ENCODE data around the gene ABO.
"Not testable (repeated sequence)": the region's sequence is repeated elsewhere in the genome, so short reads cannot be mapped to it uniquely, and the experiment has no call there.

The ABO gene

DNA sequence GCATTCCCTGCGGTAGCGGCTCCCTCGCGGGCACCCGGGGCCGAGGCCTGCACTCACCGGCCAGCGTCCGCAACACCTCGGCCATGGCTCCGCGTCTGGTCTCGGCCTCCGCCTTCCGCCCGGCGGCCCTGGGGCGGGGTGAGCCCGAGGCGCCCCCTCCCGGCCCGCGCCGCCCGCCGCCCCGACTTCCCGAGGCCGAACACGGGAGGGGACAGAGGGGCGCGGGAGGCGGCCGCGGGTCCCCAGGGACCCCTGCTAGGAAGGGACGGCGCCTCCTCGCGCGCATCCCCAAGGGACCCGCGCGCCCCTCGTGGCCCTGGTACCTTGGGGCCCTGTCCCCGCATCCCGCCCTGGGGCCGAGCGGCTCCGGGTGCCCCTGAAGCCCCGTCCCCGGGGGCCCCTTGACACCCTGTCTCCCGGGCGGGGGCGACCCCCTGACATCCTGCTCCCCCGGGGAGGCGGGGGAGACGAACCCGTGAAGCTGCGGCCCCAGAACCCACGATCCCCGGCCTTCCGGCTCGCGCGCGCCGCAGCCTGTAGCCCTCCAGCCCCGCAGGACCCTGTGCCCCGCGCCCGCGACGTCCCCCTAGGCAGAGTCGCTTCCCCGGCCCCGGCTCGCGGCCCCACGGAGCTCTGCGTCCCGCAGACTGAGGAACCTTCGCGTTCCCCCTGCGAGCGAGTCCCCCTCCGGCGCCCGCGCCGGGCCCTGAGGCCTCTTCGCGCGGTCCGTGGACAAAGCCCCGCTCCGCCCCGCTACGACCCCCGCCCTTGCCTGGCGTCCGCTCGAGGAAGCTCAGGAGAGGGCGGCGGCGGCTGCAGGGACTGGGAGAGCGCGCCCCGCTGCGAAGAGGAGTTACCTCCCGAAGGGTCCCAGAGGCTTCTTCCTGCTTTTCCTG, at the start of gene ABO:
ABO (minus strand) TSS at position 97 of the 896 bp plus-strand sequence.
- DNase-seq = no peak

DNA sequence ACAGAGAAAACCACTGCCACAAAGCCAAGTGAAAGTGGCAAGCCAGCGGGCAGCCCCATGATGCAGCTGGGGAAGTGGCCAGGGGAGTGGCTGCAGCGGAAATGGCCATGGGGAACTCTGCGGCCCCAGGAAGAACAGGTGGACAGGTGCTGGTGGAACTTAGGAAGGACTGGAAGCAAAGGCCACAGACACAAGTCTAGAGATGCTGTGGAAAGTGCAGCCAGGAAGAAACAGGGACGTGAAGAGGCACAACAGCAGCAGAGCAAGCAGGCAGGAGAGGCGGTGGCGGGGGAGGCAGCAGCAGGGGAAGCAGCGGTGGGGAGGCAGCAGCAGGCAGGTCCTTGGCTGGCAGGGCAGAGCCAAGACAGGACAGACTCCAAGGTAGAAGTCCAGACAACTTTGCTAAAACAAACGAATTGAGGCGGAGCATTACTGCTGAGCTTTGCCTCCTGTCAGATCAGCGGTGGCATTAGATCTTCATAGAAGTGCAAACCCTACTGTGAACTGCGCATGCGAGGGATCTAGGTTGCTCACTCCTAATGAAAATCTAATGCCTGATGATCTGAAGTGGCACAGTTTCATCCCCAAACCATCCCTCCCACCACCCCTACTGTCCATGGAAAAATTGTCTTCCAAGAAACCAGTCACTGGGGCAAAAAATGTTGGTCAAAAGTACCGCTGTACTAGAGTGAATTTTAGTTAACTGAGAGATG, 49.1 kb upstream of the ABO start:
- no peak for DNase-seq

DNA sequence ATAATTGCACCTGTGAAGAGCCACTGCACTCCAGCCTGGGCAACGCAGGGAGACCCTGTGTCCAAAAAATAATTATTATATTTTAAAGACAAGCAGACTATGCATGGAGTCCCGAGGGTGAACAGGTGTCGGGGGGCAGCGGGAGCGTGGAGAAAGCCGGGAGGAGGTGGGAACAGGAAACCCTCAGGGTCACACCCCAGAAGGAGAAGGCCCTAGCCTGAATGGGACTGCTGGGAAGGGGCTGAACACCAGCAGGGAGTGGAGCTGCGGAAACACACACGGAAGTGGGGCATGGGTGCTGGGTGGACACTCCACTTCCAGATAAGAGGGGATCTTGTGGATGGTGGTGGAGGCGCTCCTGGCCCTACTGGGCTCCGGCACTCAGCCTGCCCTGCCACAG, 48.2 kb upstream of the ABO start:
- no peak for DNase-seq

DNA sequence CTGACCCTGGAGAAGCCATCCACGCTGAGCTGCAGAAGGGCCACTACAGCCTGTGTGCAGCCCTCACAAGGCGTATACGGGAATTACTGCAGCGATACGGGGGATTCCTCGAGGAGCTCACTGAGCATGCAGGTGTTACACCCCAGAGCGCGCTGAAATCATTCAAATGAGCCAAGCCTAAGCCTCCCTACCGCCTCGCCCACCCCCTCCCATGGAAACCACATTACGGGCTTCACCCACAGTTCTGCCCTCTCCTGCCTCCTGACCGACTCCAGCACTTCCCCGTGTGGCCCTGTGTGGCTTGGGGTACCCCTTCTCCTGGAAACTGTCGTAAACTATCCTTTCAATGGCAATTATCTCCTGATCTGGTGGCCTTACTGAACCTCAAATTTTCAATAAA, 47.7 kb upstream of the ABO start:
- no peak for DNase-seq

DNA sequence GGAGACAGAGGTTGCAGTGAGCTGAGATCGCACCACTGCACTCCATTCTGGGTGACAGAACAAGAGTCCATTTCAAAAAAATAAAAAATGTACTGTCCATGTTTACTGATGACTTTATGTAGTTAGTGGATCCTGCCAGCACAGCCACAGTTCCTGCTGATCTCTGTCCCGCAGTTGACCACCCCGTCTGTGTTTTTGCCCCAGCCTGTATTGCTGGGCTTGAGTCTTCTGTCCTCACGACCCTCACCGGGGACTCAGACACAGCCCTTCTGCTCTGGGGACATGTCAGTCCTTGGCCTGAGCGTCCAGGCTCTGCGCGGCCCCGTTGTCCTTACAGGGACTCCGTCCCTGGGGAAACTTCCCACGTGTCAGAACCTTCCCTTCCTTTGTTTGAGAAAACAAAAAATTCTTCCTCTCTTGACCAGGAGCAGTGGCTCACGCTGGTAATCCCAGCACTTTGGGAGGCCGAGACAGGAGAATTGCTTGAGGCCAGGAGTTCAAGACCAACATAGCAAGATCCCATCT, 46.5 kb upstream of the ABO start:
- DNase-seq = no peak

DNA sequence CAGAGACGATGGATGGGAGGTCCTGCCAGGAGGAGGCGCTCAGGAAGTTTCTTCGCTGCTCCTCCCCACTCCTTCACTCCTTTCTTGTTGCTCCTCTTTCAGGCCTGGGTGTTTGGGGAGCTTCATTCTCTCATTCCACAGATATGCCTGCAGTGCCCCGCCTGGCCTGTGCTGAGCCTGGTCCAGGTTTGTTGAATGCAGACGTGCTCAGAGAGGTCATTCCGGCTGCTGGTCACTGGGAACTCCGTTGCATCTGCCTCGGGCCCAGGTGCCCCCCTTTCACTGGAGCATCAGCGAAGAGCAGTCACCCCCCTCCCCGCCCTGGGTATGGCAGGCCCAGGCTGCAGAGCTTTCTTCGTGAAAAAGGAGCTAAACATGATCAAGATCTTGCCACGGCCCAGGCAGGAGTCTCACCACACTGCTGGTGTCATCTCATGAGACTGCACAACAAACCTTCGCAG, 45.5 kb upstream of the ABO start:
- DNase-seq = no peak

DNA sequence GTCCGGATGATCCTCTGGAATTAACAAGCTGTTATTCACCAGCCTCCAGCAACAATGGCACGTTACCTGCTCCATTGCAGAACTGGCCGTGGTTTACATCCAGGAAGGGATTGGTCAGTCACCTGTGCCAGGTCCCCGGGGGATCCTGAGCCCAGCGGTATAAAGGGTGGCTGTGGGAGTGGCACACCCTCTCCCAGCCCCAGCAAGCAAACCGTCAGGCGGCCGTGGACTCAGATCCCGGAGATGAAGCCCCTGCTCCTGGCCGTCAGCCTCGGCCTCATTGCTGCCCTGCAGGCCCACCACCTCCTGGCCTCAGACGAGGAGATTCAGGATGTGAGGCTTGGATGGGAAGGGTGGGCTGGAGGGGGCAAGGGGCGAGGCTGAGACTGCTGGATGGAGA, 42.5 kb upstream of the ABO start:
- DNase-seq = not testable (repeated sequence)

DNA sequence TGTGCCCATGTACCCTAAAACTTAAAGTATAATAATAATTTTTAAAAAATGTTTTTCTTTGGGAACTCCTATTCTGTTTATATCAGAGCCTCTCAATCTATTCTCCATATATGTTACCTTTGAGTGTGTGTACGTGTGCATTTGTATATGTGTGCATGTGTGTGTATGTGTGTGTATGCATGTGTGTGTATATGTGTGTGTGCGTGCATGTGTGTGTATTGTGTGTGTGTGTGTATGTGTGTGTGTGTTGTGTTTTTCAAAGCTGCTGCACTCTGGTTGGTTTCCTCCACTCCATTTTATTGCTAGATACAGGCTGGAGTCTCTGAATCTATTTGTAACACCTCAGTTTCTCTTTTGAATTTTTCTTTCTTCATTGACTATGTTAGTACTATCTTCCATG, 41.0 kb upstream of the ABO start:
- DNase-seq = no peak

DNA sequence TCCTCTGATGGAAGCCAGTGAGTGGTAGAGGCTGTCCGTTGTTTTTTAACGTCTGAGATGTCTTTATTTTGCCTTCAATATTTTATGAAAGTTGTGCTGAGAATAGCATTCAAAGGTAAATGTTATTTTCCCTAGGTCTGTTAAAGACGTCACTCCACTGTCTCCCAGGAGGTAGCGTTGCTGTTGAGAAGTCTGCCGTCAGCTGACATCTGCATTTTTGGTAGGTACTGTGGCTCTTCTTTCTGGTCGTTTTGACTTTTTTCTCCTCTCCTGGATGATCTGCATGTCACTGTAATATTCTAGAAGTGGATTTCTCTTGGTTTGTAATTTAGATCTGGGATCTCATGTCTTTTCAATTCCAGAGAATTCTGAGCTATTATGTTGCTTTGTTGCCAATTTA, 34.6 kb upstream of the ABO start:
- DNase-seq = no peak

DNA sequence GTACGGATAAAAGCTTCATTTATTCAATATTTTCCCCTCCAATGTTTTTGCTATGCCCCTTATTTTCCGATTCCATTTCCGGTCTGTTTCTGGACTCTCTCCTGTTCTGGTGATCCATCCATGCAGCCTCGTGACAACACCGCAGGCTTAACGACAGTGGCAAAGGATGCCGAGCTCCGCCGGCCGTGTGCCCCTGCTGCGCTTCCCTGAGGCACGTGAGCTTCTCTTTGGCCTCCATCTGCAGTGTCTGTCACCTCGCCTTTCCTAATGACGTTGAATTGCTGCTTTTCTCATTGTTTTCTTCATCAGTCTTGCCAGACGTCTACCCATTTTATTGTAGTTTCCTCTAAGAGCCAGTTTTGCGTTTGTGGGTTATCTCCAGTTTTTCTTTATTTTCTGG, 32.3 kb upstream of the ABO start:
- DNase-seq = no peak

DNA sequence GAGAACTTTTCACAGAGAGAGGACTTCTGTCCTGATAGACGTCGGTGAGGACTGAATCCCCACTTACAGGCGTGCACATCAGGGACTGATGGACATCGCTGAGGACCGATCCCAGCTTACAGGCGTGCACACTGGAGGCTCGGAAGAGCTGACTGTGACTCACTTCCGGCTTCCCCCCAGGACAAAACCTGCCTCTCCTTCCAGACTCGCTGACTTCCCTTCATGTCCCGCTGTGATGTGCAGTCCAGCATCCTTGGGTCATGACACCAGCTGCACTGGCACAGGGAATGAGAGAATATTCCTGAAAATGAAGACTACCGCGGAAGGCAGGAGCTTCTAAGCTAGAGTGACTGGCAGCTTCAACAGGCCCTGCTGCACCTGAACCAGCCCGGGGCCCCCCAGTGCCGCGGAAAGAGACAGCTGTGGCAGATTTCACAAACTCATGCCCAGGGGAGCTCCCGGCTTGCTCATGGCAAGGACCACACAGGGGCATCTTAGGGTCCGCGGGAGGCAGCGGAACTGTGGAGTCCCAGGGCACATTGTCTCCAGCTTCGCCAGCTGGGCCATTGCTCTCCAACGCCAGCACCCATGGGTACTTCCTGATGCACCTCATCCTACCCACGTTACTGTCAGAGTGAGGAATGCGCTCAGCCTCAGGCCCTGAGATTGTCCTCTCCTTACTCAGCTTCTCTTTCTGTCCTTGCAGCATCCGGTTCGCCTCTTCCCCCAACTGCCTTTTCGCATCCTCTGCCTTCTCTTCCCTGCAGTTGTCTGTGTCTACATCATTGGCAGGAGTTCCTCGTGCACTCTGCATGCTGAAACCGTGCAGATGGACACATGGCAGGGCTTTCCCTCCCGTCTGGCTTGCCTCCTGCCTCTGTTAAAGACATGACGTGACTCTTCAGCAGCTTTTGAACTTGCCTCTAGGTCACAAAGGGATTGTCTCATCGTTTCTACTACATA, 31.5 kb upstream of the ABO start:
- no peak for DNase-seq

DNA sequence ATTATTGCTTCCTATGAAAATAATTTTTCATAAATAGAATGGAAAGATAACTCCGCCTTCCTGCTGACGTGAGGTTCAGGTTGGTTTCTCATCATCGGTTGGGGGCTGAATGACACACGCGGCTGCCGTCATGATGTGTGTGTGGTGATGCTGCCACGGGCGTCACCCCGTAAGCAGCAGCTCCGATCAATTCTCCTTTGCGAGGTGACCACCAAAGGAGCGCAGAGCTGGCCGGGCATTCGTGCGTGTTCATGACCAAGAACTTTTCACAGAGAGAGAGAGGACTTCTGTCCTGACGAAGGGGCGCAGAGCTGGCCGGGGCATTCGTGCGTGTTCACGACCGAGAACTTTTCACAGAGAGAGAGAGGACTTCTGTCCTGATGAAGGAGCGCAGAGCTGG, 30.7 kb upstream of the ABO start:
- no peak for DNase-seq

DNA sequence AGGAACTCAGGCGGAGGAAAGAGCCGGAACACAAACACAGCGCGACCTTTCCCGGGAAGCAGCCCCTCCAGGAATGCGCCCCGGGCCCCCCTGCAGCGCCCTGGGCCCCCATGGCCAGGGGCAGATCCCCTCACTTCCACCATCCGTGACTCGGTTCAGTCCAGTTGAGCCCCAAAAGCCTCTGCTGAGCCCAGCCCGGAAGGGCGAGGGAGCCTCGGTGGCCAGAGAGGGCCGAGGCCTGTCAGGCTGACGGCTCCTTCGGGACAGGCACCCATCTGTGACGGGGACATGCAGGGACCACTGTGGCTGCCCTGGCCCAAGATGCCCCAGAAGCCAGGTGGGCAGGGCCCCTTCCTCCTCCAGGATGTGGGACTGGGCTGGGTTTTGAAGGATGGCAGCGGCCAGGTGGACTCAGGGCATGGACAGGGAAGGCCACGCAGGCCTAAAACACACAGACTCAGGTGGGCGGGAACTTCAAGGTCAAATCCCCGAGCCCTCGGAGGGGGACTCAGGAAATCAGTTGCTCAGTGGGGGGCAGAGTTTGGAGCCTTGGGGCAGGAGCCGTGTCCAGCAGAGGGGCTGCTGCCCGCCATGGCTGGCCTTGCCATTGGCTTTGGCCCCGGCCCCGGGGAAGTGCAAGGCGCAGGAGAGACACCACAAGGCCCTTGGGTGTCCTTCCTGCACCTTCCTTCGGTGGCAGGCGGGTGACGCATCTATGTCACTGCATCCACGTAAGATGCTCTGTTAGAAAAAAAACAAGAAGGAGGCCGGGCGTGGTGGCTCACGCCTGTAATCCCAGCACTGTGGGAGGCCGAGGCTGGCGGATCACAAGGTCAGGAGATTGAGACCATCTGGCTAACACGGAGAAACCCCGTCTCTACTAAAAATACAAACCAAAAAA, 29.7 kb upstream of the ABO start:
- no peak for DNase-seq

DNA sequence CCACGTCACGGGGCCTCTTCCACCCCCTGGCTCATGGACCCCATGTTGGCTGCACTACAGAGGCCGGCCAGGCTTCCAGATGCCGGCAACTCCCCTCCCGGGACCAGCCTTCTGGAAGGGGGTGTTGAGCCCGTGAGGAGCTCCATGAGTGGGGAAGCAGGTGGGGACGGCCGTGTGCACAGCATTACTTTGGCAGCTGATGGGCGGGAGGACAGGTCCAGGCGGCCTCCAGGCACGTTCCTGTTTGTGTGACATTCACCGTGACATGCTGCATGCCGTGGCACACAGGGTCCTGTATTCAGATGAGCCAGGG, 29.1 kb upstream of the ABO start:
- no peak for DNase-seq

DNA sequence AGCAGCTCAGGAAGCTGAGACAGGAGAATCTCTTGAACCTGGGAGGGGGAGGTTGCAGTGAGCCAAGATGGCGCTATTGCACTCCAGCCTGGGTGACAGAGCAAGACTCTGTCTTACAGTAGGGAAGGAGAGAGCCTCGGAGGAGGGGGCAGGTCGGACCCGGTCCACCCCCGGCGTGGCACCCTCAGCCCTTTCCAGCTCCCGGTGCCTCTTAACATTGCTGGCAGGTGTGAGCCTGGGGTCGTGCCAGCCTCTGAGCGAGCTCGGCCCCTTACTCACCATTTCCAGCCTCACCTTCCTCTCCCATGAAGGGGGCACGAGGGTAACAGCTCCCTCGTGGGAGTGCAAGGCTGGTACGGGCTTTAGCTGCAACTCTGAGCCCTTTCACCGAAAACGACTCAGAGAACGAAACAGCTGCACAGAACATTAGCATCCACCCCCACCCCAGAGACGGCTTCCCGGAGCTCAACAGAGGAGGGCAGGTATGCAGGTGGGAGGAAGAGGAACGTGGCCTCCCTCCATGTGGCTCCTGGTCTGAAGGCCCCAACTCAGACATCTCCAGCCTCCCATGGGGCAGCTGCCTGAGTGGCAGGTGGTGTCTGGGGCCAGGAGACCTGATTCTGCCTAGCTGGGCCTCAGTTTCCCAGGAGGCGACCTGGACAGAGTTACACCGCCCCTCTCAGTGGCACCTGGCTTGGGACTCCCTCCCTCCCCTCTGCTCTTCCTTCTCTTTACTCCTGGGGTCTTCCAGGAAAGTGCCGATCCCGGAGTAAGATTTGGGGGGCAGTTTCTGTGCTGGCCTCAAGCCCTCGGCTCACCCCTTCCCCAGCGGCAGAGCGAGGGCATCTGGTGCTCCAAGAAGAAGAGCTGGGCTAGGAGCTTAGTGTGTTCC, 28.5 kb upstream of the ABO start:
- no peak for DNase-seq

DNA sequence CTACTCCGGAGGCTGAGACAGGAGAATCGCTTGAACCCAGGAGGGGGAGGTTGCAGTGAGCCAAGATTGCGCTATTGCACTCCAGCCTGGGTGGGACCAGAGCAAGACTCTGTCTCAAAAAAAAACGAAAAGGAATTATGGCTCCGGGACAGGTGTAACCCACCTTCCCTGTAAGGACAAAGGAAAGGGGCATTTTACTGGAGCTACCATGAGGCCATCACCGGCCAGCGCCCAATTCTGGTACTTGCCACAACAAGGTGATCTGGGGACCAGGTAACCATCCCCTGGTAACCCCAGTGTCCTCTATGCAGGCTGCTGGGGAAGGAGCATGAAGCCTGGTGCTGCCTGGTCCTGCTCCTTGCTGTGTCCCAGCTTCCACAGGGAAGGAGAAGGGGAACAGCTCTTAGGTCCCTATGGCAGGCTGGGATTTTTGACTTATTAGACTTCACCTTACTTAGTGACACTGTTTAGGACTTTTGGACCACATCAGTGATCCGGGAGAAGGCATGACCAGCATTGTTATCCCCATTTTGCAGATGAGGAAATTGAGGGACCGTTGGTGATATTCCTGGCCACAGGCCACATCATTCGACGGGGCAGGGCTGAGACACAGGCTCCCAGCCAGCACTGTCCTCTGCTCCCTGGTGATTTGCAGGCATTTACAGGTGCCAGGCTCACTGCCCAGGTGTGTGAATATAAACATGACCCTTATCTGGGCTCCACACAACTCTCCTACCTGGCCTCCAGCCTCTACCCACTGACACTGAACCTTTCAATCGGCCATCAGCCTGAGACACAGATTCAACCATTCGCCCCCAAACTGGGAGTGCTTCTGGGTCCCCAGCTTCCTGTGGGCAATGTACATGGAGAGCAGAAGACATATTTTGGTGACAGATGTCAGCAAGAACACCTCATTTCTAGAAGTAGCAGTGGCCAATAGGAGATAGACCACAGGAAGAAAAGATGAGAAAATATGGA, 26.5 kb upstream of the ABO start:
- DNase-seq = no peak

DNA sequence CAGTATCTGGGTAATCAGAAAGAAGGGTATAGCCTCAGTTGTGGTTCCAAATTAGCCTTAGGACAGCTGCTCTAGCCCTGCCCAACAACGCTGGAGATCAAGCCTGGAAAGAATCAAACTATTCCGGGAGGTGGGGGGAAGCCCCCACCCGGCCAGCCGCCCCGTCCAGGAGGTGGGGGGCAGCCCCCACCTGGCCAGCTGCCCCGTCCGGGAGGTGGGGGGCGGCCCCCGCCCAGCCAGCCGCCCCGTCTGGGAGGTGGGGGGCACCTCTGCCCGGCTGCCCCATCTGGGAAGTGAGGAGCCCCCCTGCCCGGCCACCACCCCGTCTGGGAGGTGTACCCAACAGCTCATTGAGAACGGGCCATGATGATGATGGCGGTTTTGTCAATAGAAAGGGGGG, 25.0 kb upstream of the ABO start:
- DNase-seq = not testable (repeated sequence)

DNA sequence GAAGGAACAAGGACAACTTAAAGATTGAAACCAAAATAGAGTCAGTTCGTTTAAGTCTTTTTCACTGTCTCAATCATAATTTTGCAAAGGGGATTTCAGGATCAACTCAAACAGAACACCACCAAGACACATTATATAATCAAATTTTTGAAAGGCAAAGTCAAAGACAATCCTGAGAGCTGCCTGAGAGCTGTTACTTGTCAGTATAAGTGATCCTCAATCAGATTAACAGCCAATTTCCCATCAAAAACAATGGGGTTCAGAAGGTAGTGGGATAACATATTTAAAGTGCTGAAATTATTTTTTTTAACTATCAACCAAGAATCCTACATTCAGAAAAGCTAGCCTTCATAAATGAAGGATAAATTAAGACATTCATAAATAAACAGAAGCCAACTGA, 19.3 kb upstream of the ABO start:
- no peak for DNase-seq

DNA sequence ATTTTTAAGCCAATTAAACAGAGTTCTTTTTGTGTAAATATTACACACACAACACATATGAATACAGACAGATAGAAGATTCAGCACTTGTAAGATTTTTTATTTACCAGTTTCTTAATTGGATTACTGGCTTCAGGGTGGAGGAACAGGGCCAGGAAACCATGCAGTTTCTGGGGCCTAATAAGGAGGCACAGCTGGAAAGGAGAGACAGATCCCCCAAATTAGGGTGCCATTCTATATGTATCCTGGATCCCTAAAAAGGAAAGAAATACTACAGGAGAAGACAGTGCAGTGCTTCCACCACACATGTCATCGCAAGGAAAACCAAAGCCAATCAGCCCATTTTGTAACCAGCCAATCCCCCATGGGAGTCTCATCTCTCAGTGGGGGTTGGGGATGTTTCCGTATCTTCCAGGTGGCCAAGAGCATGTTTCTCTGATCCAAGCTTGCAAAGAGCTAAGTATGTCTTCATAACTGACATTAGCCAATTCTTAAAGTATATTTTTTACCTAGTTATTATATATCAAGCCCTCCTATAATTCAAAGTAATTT, 15.8 kb upstream of the ABO start:
- no peak for DNase-seq

All from NCI-H226 (cell line).